NB4 (cell line): ENCODE data around the gene BMAL1.
"Not testable (repeated sequence)": the region's sequence is repeated elsewhere in the genome, so short reads cannot be mapped to it uniquely, and the experiment has no call there.

ENCODE experiments used
- DNase-seq: peaks from one replicate; pipeline ENCODE4 v3.0.0; 2010; ENCODE audit warnings: low read depth
- H3K4me3 ChIP-seq: one replicate; pipeline ENCODE4 v1.5.1; 2011; ENCODE audit warnings: mild to moderate bottlenecking, low read depth, low read length, moderate library complexity
- CTCF ChIP-seq: IDR thresholded peaks from one replicate; pipeline ENCODE4 v1.5.1; 2012; ENCODE audit warnings: low read depth, low read length
- MAX ChIP-seq: IDR thresholded peaks from 2 replicates; pipeline ENCODE4 v1.6.1; 2011; ENCODE audit warnings: low read depth, low read length
- MYC ChIP-seq: IDR thresholded peaks from 2 replicates; pipeline ENCODE4 v1.6.1; 2011; ENCODE audit warnings: low read depth, low read length
- POLR2A ChIP-seq: IDR thresholded peaks from 2 replicates; pipeline ENCODE4 v1.6.1; 2011; ENCODE audit warnings: mild to moderate bottlenecking; ENCODE audit not compliant: insufficient read length; ENCODE audit errors: extremely low read depth

BMAL1 gene

GRCh38 chr11:13249992-13250391, 27.6 kb upstream of the BMAL1 start:
- H3K4me3 ChIP-seq, result no peak overlapping the region
- DNase-seq, result no peak
- TF ChIP-seq MAX, result no peak
- TF ChIP-seq MYC, result no peak
- no peak for TF ChIP-seq POLR2A
- TF ChIP-seq CTCF, result no peak

GRCh38 chr11:13251966-13252365, 25.6 kb upstream of the BMAL1 start:
- no peak for TF ChIP-seq MYC
- TF ChIP-seq CTCF, result no peak
- TF ChIP-seq MAX, result no peak
- TF ChIP-seq POLR2A, result no peak
- H3K4me3 ChIP-seq, result no peak overlapping the region
- DNase-seq, result no peak

- DNase-seq, result no peak
- H3K4me3 ChIP-seq, result no peak overlapping the region
- no peak for TF ChIP-seq MYC
- no peak for TF ChIP-seq POLR2A
- no peak for TF ChIP-seq MAX
- TF ChIP-seq CTCF, result no peak
These were observed 25.2 kb upstream of the BMAL1 start for GRCh38 chr11:13252438-13252837.

GRCh38 chr11:13256216-13256615, 21.4 kb upstream of the BMAL1 start:
- no peak for TF ChIP-seq POLR2A
- no peak for TF ChIP-seq CTCF
- no peak for TF ChIP-seq MYC
- TF ChIP-seq MAX, result no peak
- DNase-seq, result no peak
- H3K4me3 ChIP-seq, result no peak overlapping the region

- H3K4me3 ChIP-seq, DNase-seq: not testable (repeated sequence)
These were observed 19.5 kb upstream of the BMAL1 start for GRCh38 chr11:13258061-13258460.

GRCh38 chr11:13258855-13259254, 18.7 kb upstream of the BMAL1 start:
- TF ChIP-seq CTCF, result no peak
- TF ChIP-seq POLR2A, result no peak
- TF ChIP-seq MYC, result no peak
- no peak for TF ChIP-seq MAX
- no peak overlapping the region for H3K4me3 ChIP-seq
- no peak for DNase-seq
